Measurements from ENCODE around the gene FOXP1.

Gene FOXP1

GRCh38 chr3:71525391-71525790 is 58.1 kb downstream of the FOXP1 start:
- no peak for DNase-seq (ENCODE audit: low read depth)
- H3K4me3 ChIP-seq (ENCODE audit: low read depth, low read length): no peak overlapping the region
- TF ChIP-seq, protein P1, sequence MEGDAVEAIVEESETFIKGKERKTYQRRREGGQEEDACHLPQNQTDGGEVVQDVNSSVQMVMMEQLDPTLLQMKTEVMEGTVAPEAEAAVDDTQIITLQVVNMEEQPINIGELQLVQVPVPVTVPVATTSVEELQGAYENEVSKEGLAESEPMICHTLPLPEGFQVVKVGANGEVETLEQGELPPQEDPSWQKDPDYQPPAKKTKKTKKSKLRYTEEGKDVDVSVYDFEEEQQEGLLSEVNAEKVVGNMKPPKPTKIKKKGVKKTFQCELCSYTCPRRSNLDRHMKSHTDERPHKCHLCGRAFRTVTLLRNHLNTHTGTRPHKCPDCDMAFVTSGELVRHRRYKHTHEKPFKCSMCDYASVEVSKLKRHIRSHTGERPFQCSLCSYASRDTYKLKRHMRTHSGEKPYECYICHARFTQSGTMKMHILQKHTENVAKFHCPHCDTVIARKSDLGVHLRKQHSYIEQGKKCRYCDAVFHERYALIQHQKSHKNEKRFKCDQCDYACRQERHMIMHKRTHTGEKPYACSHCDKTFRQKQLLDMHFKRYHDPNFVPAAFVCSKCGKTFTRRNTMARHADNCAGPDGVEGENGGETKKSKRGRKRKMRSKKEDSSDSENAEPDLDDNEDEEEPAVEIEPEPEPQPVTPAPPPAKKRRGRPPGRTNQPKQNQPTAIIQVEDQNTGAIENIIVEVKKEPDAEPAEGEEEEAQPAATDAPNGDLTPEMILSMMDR (IDR thresholded peaks at IDR 0.05; ENCODE audit: low read depth, low read length, missing control alignments): no peak

DNA sequence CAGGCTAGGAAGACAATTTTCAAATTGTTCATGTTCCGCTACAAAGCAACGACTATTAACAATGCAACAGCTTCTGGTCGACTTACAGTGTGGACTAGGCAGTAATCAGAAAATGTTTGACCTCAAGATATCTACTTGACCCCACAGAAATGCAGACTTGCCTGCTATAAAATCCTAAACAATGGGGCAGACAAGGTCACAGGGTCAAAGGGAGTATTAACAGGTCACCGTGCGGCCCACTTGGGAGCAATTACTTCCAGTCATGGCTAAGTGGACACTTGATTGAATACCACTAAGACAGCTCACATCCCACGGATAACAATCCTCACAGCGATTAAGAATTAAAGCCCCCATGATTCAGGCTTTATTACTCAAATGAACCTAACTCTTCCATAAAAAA is 58.9 kb downstream of the FOXP1 start:
- no peak for DNase-seq (ENCODE audit: low read depth)
- no peak overlapping the region for H3K4me3 ChIP-seq (ENCODE audit: low read depth, low read length)
- TF ChIP-seq, protein P1 (IDR thresholded peaks at IDR 0.05; ENCODE audit: low read depth, low read length, missing control alignments): no peak

- no peak overlapping the region for H3K4me3 ChIP-seq (ENCODE audit: low read depth, low read length)
- no peak for DNase-seq (ENCODE audit: low read depth)
- TF ChIP-seq, protein P1 (IDR thresholded peaks at IDR 0.05; ENCODE audit: low read depth, low read length, missing control alignments): no peak
Observed at GRCh38 chr3:71523628-71524027, 59.9 kb downstream of the FOXP1 start.

GRCh38 chr3:71521940-71522876 is 61.3 kb downstream of the FOXP1 start:
- H3K4me3 ChIP-seq (ENCODE audit: low read depth, low read length): no peak overlapping the region
- DNase-seq (ENCODE audit: low read depth): no peak
- TF ChIP-seq, protein P1 (IDR thresholded peaks at IDR 0.05; ENCODE audit: low read depth, low read length, missing control alignments): no peak

GRCh38 chr3:71521021-71521352 is 62.5 kb downstream of the FOXP1 start:
- H3K4me3 ChIP-seq (ENCODE audit: low read depth, low read length): no peak overlapping the region
- DNase-seq (ENCODE audit: low read depth): no peak
- TF ChIP-seq, protein P1 (IDR thresholded peaks at IDR 0.05; ENCODE audit: low read depth, low read length, missing control alignments): no peak

GRCh38 chr3:71520161-71521020 is 63.1 kb downstream of the FOXP1 start:
- TF ChIP-seq, protein P1 (IDR thresholded peaks at IDR 0.05; ENCODE audit: low read depth, low read length, missing control alignments): no peak
- no peak for DNase-seq (ENCODE audit: low read depth)
- H3K4me3 ChIP-seq (ENCODE audit: low read depth, low read length): no peak overlapping the region

Data from GM12864 (cell line).